GM18907 (cell line): ENCODE results near the gene CIB1.

ENCODE experiments used
- ATAC-seq: cut with Tn5 transposase; IDR thresholded peaks from one replicate; pipeline ENCODE4 v1.9.1; 2021; ENCODE audit warnings: mild to moderate bottlenecking, moderate library complexity; ENCODE audit not compliant: unreplicated experiment

Gene CIB1

DNA sequence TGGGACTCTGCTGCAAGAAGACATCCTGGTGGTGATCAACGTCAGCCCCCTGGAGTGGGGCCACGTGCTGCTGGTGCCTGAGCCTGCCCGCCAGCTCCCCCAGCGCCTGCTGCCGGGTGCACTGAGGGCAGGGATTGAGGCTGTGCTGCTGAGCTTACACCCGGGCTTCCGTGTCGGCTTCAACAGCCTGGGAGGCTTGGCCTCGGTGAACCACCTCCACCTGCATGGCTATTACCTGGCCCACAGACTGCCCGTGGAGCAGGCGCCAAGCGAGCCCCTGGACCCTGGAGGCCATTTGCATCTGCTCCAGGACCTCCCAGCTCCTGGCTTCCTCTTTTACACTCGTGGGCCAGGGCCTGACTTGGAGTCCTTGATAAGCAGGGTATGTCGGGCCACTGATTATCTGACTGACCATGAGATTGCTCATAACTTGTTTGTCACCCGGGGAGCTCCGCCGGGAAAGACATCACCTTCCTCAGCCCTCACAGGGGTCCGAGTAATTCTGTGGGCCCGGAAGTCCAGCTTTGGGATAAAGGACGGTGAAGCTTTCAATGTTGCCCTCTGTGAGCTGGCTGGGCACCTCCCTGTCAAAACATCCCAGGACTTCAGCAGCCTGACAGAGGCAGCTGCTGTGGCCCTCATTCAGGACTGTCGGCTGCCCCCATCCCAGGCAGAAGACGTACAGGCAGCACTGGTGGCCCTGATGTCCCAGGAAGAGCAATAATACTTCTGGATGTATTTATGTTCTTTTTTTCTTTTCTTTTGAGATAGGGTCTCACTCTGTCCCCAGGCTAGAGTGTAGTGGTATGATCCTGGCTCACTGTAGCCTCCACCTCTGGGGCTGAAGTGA lies 7.8 kb upstream of the CIB1 start:
- no peak for ATAC-seq

DNA sequence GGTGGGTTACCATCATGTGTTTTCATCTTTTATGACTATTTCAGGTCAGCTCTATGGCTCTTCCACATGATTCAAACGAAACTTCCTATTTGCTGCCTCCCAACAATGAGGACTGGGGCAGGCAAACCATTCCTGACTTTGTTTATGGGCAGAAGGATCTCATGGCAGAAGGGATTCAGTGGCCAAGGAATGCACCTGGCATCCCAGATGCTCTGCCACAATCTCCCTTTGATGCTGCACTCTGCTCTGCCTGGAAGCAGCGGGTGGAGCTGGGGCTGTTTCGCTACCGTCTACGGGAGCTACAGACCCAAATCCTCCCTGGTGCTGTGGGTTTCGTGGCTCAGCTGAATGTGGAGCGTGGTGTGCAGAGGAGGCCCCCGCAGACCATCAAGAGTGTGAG lies 7.1 kb upstream of the CIB1 start:
- no peak for ATAC-seq

DNA sequence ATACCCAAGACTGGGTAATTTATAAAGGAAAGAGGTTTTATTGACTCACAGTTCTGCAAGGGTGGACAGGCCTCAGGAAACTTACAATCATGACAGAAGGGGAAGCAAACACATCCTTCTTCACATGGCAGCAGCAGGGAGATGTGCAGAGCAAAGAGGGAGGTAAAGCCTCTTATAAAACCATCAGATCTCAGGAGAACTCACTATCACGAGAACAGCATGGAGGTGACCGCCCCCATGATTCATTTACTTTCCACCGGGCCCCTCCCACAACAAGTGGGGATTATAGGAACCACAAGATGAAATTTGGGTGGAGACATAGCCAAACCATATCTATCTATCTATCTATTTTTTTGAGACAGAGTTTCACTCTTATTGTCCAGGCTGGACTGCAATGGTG lies 5.6 kb upstream of the CIB1 start:
- no peak for ATAC-seq

DNA sequence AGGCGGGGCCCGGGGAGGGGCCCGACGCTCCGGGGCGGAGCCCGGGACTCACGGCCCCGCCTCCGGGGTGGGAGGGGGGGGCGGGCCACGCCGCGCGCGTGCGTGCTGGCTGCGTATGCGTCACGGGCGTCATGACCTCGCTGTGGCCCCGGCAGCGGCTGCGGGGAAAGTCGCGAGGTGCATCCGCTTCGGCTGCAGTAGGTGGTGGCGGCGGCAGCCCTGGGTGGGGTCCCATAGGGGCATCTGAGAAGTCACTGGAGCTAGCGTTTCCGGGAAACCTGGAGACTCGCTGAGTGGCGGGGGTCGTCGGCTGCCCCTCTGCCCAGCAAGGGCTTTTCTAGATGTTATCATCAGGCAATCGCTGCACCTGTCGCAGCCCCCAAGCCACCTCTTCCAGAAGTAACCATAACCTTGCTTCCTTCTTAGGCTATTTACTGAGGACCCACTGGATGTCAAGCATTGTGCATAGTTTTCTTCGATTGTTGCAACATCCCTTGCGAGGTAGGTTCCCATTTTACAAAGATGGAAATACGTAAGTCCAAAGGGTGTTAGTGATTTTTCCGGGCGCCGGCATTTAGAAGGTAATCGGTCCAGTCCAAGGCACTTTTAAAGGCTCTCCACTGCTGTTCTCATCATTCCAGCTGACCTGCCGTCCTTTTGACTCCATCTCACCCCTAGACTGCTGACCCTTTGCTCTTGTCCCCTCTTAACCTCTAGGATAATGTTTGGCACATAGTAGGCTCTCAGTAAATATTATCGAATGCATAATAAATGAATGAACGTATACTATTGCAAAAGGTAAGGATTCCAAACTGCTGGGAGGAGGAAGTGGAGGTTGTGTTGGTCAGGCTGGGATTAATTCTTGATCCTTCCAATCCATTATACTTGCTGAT lies 601 bp upstream of the CIB1 start, which contains the start of gene GDPGP1:
TSS of gene GDPGP1 (plus strand) at position 114 of the 893 bp plus-strand sequence. CDS start 6,700 bp downstream, outside the sequence.
- ATAC-seq, result peak; percentile 74

GRCh38 chr15:90232941-90233386 lies 777 bp downstream of the CIB1 start:
- ATAC-seq, result no peak

DNA sequence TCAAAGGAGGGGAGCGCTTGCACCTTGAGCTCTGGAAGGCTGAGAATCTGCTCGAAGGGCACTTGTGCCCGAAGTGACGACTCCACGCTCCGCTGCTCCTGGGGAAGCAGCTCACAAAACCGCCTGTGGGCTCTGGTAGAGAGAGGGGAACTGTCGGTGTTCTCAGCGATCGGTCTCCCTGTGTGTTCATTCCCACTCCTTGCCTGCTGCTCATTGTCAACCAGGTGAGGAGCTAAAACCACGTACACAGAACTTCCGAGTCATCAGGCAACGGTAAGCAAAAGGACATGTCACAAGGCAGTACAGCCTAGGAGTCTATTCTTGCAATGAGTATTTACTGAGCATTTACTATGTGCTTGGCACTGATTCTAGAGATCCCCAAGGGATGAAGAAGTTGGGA lies 1.5 kb downstream of the CIB1 start:
- no peak for ATAC-seq

DNA sequence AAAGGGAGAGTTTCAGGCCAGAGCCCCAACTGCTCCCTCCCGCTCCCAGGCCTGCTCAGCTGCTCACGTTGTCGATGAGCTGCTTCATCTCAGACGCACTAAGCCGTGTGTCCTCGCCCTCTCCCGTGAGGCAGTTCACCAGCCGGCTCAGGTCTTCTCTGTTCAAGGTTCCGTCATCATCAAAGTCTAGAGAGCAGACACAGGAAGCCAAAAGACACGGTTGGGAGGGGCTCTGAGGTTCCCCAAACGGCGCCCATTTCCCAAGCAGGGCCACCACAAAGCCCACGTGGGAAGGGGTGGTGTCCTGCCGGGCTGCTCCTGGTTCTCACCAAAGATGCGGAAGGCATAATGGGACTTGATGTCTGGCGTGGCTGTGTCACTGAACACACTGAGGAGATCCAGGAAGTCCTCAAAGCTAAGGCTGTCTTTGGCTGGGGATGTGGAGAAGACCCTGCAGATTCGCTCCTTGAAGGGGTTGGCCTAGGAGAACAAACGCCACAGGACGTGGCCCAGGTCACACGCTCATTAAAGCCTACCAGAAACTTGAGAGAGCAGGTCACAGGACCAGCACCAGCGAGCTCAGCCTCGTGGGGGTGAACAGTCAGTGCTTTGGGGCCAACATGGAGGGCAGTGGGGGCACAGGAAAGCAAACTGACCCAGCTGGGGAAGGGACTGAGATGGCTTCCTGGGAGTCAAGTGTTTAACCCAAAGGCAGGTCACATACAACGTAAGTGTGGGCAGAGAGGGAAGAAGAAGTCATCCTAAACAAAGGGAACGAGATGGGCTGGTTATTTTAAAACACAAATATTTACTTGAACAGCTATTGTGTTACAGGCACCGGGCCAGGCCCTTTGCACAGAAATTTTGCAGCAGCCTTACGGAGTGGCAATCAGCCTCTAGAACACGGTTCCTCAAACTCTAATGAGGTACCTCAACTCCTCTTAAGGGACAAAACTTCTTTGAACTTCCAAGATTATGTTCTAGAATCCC lies 2.4 kb downstream of the CIB1 start:
- ATAC-seq, result no peak

DNA sequence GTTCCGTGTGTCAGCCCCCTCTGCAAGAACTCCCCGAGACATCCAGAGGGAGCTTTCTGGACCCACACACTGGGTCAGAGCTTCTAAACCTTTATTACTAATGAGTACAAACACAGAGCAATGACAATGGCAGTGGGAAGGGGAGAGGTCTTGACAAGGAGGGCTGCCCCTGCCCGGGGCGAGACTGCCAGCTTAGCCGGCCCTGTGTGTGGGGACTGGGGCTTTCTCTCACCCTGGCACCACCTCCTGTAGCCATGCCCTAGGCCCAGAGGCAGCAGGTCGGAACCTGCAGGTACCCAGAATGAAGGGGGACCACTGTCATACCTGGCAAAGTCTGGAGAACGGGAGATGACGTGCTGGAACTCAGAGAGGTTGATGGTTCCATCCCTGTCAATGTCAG lies 3.1 kb downstream of the CIB1 start:
- no peak for ATAC-seq

GRCh38 chr15:90230071-90230494 lies 3.7 kb downstream of the CIB1 start:
- ATAC-seq, result no peak

DNA sequence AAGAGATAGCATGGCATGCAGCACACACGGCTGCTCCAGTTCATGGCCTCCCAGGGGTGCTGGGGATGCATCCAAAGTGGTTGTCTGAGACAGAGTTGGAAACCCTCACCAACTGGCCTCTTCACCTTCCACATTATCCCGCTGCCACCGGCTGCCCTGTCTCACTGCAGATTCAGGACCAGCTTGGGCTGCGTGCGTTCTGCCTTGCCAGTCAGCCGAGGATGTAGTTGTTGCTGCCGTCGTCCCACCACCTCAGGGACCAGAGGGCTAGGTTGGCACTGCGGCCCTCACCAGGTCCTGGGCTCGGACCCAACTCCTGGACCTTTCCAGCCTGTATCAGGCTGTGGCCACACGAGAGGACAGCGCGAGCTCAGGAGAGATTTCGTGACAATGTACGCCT lies 4.8 kb downstream of the CIB1 start:
- no peak for ATAC-seq

- ATAC-seq, result no peak
Measured at GRCh38 chr15:90227816-90228772, 5.6 kb downstream of the CIB1 start.

- no peak for ATAC-seq
Measured at GRCh38 chr15:90227336-90227735, 6.4 kb downstream of the CIB1 start.

GRCh38 chr15:90225504-90226234 lies 8.1 kb downstream of the CIB1 start:
- ATAC-seq, result no peak

GRCh38 chr15:90225047-90225446 lies 8.7 kb downstream of the CIB1 start:
- ATAC-seq, result no peak

- no peak for ATAC-seq
Measured at GRCh38 chr15:90223441-90224165, 10.1 kb downstream of the CIB1 start.

DNA sequence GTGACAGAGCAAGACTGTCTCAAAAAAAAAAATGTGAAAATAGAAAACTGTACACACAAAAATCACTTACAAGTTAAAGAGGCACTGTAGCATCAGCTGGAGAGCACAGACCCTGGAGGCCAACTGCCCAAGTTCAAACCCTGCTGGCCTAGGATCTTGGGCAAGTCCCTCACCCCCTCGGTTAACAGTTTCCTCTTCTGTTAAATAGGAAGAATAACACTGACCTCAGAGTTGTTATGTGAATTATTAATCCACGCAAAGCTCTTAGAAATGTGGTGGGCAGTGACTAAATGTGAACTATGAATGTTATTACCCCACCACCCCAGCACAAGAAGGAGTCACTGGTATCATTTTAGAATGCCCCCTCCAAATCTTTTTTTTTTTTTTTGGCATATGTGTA lies 11.2 kb downstream of the CIB1 start:
- no peak for ATAC-seq

DNA sequence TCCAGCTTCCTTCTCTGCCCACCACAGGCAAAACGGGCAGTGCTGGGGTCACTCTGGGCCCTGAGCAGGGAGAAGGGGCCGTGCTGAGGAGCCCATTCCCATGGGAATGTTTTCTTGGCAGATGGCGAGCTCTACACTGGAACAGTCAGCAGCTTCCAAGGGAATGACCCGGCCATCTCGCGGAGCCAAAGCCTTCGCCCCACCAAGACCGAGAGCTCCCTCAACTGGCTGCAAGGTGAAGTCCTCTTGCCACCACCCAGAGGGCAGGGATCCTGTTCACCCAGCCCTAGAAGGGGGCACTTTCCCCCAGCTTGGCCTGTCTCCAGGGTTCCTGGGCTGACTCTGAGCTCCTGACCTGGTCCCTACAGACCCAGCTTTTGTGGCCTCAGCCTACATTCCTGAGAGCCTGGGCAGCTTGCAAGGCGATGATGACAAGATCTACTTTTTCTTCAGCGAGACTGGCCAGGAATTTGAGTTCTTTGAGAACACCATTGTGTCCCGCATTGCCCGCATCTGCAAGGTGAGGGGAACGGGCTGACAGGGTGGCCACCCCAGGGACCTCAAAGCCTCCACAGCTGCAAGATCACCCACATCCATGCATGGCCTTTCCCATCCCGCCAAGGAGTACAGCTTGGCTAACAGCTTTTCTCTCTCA lies 12.4 kb downstream of the CIB1 start:
- ATAC-seq, result no peak
